ENCODE results near the gene COG2.
"Not testable (repeated sequence)": the region's sequence is repeated elsewhere in the genome, so short reads cannot be mapped to it uniquely, and the experiment has no call there.

The COG2 gene

DNA sequence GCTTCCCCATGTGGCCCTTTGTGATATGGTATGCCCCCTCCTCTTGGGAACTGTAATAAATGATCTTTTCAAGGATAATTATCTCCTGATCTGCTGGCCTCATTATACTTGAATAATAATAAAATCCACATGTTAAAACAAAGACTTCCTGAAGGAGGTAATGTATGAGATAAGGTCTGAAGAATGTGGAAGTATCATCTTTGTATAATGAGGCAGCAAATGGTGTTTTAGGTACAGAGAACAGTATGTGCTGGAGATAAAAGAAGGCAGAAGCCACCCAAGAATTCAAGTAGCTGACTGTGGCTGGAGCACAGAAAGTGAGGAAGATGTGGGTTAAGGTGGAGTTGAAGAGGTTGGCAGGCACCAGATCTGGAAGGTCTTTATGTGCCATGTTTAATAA is 12.8 kb upstream of the COG2 start:
- no peak for DNase-seq

DNA sequence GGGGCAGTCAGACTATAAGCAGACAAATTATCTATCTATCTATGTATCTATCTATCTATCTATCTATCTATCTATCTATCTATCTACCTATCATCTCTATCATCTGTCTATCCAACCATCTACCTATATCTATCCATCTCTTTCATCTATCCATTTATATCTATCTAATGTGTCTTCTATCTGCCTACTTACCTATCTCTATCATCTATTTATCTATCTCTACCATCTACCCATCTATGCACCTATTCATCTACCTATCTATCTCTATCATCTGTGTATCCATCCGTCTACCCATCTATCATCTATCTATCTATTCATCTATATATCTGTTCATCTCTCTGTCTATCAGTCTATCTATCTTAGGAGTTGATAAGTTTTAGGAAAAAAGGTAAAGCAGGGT is 10.8 kb upstream of the COG2 start:
- DNase-seq: no peak

DNA sequence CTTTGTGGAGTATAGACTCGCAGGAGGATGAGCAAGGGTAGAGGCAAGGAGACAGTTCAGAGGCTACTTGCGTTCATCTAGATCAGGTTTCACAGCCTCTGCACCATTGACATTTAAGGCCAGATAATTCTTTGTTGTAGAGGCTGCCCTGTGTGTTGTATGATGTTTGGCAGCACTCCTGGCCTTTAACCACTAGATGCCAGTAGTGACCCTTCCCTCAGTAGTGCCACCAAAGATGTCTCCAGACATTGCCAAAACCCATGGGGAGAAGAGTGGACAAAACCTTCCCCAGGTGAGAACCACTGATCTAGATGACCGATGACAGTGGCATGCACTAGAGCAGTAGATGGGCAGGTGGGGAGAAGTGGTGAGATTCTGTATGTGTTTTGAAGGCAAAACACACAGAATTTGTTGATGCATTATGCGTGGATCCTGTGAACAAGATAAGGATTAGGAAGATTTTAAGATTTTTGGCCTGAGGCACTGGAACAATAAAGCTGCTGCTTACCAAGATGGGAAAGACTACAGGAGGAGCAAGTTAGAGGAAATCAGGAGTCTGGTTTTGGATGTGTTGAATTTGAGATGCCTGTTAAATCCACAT is 9.9 kb upstream of the COG2 start:
- DNase-seq: peak; percentile 28

DNA sequence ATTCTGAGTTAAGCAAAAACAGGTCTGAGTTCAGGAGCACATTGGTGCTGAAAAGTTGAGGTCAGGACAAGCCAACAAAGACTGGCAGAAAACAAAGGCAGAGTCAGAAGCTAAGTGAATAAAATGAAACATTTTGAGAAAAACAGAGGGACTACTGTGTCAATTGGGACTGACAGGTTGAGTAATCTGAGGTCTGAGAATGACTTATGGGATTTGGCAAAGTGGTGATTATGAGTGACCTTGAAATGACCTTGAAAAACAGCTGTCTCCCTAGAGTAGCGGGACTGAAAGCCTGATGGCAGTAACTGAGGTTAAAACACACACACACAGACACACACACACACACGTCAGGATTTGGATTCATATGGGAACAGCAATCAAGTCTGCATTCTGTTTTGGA is 8.8 kb upstream of the COG2 start:
- no peak for DNase-seq

DNA sequence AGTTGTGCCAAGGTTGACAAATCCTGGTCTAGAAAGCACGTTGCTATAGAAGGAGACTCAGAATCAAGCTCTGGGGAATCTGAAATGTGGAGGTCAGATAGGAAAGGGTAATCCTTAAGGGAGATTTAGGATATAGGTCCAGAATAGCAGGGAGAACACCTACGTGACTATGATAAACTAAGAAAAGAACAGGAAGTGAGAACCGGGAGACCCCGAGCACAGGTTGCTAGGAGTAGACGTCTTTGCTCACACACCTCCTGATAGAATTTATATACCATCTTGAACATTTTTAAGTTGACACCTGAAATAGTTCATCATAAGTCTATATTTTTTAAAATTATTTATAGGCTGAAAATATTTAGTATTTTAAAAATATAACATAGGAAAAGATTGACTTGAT is 7.9 kb upstream of the COG2 start:
- DNase-seq: no peak

DNA sequence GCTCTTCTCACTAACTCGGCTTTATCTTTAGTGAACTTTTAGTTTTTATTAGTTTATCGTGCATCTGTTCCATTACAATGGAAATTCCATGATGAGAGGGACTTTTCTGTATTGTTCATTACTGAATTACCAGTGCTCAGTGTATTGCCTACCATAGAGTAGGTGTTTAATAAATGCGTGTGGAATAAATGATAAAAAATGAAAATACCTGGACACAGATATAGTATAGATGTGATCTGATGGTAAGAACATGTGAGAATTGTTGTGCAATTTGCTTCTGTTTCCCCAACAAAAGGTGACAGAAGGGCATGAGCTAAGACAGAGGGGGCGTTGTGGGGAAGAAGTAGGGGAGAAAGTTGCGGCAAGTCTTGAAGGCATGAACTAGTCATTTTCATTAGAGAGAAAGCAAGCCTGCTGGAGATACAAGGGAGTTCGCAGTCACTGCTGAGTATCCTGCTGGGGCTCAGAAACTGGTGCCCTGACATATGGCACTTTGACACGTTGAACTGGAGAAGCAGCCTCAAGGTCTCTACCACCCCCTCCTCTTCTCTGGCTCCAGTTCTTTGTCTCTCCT is 5.6 kb upstream of the COG2 start:
- no peak for DNase-seq

DNA sequence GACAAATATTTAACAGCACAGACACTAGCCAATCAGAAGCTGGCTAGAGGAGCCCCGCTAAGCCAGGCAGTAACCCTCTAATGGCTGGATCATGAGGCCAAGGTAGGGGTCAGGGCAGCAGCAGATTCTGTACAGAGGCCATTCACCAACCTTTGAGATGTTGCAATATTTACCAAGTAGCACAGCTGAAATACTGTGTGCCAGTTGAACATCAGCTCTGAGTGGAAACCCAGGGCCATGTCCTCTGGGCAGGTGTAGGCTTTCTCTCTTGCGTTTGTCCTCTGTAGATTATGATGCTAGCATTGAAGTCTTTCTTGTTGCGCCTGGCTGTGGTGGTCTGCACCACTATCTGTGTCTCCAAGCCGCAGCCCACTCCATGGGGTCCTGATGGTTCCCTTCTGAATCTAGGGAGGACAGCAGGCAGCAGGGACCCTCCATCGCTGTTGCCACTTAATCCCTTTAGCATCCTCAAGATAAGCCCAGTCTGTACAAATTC is 2.5 kb upstream of the COG2 start:
- no peak for DNase-seq

DNA sequence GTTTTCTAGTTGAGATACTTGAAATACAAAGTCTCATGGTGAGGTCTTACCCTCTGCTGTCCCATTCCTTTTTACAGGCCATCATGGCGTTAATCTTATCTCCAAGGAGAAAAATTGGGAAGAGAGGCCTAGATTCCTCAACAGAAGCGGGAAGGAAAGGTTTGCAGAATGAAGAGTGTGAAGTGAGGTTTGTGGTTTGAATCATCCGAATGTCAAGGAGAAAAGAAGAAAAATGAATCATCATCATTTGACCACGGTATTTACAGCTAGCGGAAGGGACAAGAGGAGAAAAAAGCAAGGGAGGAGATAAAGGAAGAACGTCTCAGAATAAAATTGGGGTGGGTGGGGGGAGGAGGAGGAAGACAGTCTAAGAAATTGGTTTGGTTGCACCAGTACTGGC is 935 bp upstream of the COG2 start:
- DNase-seq: no peak

DNA sequence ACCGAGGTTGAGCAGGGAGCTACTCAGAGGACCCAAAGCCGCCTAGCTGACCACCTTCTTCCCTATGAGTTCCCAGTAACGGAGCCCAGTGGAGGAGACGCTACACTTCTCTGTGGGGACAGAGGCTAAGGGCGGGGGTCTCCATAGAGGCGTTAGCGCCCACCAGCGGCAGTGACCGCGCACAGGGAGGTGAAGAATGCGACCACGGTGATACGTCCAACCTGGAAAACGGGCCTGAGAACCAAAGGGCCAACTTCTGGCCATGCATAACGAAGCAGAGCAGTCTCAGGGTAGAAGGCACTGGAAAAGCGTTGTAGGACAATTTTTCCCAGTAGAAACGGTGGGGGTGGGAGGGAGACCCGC is 400 bp upstream of the COG2 start:
- peak; percentile 2 for DNase-seq

DNA sequence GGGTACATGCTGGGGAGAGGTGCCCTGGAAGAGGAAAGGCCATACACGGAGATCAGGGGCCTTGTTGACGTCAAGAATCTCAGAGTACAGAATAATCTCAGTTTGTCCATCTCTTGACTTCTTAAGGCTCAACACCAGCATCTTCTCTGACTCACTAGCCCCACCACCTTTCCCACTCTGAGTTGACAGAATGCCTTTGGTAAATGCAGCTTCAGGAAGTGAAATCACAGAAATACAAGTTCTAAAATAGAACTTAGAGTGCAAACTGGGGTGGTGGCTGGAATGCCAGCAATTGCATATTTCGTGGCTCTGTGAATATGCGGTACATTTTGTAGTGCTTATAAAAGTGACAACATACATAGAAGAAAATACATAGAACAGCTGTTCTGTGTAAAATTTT is 1.6 kb downstream of the COG2 start:
- DNase-seq: peak; percentile 53

DNA sequence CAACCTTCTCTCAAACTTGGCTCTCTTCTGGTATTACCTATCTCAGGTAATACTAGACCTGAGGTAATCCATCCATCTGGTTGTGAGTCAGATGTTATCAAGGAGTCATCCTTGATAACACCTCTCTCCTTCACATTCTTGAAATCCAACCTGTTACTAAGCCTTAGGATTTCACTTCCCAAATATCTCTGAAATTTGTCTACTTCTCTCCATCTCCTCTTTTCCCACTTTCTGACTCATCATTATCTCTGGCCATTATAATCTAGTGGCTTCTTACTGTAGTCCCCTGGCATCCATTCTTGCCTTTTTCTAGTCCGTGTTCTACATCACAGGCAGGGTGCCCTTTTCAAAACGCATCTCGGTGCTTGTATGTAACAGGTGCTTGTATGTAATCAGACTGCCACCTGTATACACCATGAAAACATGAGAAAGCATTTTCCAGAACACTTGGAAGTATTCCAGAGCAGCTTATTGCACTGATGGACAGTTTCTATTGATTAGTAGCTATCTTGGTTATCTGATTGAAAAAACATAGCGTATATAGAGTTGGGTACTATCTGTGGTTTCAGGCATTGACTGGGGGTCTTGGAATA is 4.5 kb downstream of the COG2 start:
- no peak for DNase-seq

DNA sequence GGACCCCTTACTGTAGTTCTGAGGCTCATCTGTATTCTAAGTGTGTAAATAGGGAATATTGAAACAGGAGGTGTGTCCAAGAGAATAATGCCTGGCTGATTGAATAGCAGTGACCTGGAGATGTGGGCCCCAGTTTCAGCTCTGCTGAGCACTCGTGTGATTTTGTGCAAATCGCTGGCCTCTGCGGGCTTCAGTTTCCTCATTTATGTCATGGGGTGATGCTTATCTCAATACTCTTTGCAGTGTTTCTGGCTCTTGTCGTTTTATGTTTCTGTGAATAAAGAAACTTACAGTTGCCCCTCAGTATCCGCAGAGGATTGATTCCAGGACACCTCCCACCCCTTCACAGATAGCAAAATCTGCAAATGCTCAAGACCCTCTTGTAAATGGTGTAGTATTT is 5.0 kb downstream of the COG2 start:
- no peak for DNase-seq

DNA sequence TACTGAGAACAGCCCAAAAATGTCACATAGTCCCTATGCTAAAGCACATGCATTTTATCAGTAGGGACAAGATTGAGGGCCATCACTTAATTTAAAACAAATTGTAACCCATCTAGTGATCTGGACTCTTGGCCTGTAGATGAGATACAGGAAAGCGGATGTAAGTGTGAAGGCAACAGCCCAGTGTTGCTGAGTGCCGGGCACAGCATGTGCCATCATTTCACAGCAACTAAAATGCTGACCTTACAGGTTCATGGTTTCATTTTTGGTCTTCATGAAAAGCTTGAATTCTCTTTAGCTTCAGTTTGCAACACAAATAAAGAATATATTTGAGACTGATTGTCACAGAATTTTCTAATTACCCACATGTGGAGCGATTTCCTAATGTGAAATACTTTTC is 5.8 kb downstream of the COG2 start:
- no peak for DNase-seq

DNA sequence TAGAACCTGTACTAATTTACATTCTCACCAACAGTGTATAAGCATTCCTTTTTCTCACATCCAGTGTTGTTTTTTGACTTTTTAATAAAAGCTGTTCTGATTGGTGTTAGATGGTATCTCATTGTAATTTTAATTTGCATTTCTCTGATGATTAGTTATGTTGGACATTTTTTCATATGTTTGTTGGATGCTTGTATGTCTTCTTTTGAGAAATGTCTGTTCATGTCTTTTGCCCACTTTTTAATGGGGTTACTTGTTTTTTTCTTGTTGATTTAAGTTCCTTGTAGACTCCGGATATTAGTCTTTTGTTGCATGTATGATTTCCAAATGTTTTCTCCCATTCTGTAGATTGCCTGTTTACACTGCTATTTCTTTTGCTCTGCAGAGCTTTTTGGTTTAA is 8.0 kb downstream of the COG2 start:
- no peak for DNase-seq

DNA sequence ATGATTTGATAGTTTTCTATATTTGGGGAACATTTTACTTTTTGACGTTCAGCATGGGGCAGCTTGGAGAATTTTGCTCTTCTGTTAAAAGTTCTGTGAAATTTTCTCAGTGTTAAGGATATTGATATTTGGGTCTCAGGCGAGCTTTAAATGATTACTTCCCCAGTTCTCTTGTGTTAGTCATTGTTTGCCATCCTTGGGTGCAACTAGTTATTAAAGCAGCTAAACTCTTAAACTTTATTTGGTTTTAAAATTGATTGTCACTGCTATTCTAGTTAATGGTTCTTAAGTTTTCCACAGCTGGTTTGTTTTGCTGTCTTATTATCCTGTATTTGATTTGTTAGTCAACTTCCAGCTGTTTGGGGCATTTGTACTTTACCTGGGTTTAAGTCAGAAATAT is 9.0 kb downstream of the COG2 start:
- DNase-seq: no peak

DNA sequence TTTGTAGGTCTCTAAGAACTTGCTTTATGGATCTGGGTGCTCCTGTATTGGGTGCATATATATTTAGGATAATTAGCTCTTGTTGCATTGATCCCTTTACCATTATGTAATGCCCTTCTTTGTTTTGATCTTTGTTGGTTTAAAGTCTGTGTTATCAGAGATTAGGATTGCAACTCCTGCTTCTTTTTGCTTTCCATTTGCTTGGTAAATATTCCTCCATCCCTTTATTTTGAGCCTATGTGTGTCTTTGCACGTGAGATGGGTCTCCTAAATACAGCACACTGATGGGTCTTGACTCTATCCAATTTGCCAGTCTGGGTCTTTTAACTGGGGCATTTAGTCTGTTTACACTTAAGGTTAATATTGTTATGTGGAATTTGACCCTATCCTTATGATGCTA is 14.4 kb downstream of the COG2 start:
- not testable (repeated sequence) for DNase-seq

DNA sequence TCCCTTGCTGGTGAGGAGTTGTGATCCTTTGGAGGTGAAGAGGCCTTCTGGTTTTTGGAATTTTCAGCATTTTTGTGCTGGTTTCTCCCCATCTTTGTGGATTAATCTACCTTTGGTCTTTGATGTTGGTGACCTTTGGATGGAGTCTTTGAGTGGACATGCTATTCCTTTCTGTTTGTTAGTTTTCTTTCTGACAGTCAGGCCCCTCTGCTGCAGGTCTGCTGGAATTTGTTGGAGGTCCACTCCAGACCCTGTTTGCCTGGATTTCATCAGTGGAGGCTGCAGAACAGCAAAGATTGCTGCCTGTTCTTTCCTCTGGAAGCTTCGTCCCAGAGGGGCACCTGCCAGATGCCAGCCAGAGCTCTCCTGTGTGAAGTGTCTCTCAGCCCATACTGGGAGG is 15.8 kb downstream of the COG2 start:
- not testable (repeated sequence) for DNase-seq

DNA sequence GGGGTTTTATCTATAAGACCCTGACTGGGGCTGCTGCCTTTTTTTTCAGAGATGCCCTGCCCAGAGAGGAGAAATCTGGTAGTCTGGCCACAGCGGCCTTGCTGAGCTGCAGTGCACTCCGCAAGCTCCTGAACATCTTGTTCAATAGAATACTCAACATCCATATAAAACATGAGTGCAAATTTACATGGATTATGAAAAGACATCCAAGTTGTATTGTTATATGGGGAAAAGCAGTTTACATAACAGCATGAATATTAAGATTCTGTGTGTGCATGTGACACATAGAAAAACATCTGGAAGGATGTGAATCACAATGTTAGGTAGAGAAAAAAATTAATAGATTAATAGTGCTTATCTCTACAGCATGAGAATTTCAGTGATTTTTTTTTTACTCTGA is 16.4 kb downstream of the COG2 start:
- DNase-seq: no peak

DNA sequence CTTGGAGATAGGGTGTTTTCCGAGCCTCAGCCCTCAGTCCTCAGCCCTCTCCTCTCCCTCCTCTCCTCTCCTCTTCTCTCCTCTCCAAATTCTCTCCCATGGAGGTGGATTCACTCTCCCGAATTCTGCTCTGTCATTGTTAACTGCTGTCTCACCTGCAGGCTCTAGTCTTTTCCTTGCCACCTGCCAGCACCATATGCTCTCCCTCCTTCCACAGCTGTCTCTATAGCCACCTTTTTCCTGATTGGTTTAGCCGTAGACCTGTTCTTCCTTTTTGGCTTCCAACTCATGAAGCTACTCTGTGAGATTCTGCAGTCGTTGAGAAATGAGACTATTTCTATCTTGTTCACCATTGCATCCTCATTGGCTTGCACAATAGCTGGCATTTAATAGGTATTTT is 19.7 kb downstream of the COG2 start:
- no peak for DNase-seq

DNA sequence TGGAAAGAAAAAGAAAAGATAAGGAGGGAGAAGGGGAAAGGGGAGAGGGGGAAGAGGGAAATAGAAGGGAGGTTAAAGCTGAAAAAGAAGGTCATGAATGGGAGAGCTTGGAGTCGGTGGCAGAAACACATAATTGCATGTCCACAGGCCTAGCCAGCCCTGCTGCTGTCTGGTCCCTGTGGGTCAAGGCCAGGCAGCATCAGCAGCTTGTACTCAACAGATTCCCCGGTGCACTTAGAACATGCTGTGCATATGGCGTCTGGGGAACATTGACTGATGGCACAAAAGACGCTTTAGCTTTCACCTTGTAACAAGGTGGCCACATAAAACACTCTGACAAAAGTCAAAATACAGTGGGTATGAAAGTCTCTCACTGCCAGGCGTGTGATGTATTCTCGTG is 25.9 kb downstream of the COG2 start:
- no peak for DNase-seq

DNA sequence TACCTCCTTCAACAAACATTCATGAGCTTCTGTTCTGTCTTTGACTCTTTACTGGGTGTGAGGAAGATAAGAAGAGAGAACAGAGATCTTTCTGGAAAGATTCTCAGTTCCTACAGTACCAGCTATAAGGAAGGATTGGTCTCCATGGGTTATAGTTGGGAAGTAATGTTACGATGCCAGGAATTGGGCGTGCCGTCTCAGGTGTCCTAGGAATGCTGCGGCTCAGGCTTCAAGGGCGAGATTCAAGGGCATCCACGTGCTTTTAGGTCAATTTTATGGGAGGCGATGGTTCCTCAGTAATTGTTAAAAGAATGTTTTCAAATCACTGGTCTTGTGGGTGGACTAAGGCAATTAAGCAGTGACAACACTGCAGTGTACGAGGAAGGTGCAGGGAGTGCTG is 27.3 kb downstream of the COG2 start:
- DNase-seq: no peak

DNA sequence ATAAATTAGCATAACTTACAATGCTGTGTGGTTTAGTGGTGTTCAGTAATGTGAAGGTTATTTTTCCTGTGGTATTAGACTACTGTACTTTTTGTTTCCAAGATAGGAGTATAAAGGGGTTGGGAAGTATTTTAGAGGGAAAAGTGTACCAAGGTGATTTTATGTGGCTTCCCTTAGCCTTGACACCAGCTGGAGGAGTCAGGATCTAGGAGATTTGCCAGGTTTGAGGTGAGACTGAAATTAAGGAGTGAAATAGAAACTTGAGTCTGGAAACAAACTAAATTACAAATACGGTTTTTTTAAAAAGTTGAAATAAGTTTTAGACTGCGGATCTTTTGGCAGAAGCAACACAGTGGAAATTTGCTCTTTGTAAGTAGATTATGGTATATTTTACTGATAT is 32.3 kb downstream of the COG2 start:
- DNase-seq: no peak

DNA sequence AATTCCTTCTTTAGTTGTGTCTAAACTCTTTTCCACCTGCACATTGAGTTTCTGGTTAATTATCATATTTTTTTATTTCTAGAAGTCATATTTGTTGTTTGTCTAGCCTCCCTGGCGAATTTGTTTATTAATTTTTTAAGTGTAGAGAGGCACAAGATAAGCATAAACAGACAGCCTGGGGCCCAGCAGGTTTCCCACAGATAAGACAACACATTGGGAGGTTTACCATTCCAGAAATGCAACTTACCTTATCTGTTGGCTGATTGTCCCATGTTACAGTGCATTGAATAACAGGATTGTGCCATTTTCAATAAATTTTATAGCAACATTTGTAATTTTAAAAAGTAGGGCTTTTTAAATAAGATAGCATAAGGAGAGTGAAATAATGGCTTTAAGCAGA is 34.9 kb downstream of the COG2 start:
- no peak for DNase-seq

DNA sequence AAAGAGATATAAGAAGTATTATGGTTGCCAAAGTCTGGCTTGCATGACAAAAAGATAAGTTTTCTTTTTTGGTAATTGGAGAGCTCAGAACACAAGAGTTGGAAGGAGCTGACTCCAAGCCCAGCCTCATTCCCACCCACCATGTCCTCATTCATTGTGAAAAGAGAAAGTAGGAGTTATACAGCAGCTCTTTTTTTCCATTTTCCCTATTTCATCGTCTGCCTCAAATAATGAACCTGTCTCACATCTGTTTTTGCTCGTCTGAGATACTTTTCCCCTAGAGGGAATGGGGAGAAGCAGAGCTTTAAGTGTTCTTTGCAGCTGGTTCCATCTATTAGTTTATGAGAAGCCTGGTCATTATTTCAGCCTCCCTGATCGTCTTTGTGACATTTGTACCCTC is 36.9 kb downstream of the COG2 start:
- no peak for DNase-seq

DNA sequence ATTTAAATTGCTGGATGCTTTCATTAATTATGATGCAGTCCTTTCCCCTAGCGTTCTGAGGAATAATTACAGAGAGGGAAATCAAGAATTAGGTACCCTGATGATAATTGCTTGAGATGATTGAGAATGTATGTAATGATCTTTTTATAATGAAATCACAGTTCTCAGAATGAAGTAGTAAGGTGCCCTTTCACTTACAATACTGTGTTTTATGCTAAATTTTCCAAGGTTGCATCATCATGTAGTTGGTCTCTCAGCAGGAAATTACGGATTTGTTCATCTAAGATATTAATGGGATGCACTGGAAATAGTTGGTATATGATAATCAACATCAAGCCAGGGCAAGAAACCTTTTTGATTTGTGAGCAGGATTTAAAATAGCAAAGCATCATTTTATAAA is 37.5 kb downstream of the COG2 start:
- DNase-seq: no peak

Measured in activated CD4-positive, alpha-beta T cell treated with anti-CD3 and anti-CD28 coated beads, Interleukin-2, Interleukin-6, amounts not matched to agents 100 ng/mL and 50 ng/mL, durations not matched to agents 16 hours and 8 hours (primary cell).